SU-DHL-6 (cell line): ENCODE results near the gene PRKD1.

ENCODE experiments used
- H2AFZ ChIP-seq: fragments of 200-600 bp; sonication (generic); 2 replicates; pipeline ENCODE4 v1.6.1; 2014; ENCODE audit warnings: low read depth, mild to moderate bottlenecking, moderate library complexity, mixed read lengths, antibody characterized with exemption, low read length; ENCODE audit not compliant: severe bottlenecking
- H3F3A ChIP-seq: fragments of 200-600 bp; shearing (Covaris generic); 2 replicates; pipeline ENCODE4 v1.6.0; 2016; ENCODE audit warnings: antibody characterized with exemption, mild to moderate bottlenecking; ENCODE audit not compliant: insufficient read depth
- H3K27ac ChIP-seq: fragments of 200-600 bp; sonication (generic); 2 replicates; pipeline ENCODE4 v1.5.1; 2016; ENCODE audit warnings: low read depth, mild to moderate bottlenecking, low read length, moderate library complexity, mixed read lengths
- H3K27me3 ChIP-seq: fragments of 200-600 bp; sonication (generic), shearing (Covaris generic); 2 replicates; pipeline ENCODE4 v1.6.0; 2014; ENCODE audit warnings: mild to moderate bottlenecking, low read length
- H3K36me3 ChIP-seq: fragments of 200-600 bp; sonication (generic); 2 replicates; pipeline ENCODE4 v1.6.1; 2014; ENCODE audit warnings: mild to moderate bottlenecking, low read length, mixed read lengths
- H3K4me2 ChIP-seq: fragments of 300-600, 200-600 bp; shearing (Covaris generic), sonication (generic); 2 replicates; pipeline ENCODE4 v1.6.0; 2014; ENCODE audit warnings: low read length, low read depth, mild to moderate bottlenecking; ENCODE audit not compliant: poor library complexity, severe bottlenecking
- H3K4me3 ChIP-seq: fragments of 200-600 bp; sonication (generic); 2 replicates; pipeline ENCODE4 v1.5.1; 2014; ENCODE audit warnings: antibody characterized with exemption, low read length, mild to moderate bottlenecking, mixed read lengths; ENCODE audit not compliant: insufficient read depth, poor library complexity, severe bottlenecking
- H3K79me2 ChIP-seq: fragments of 200-600 bp; sonication (generic); 2 replicates; pipeline ENCODE4 v1.6.1; 2014; ENCODE audit warnings: mild to moderate bottlenecking, low read length, moderate library complexity; ENCODE audit not compliant: insufficient read depth
- H3K9ac ChIP-seq: fragments of 200-600 bp; sonication (generic); 2 replicates; pipeline ENCODE4 v1.7.0; 2014; ENCODE audit warnings: mild to moderate bottlenecking, low read length
- H3K9me2 ChIP-seq: fragments of 200-600 bp; sonication (generic); replicated peaks from 2 replicates; pipeline ENCODE4 v1.6.1; 2014; ENCODE audit warnings: low read length; ENCODE audit not compliant: insufficient read depth
- H3K9me3 ChIP-seq: fragments of 200-600 bp; sonication (generic); 2 replicates; pipeline ENCODE4 v1.6.1; 2014; ENCODE audit warnings: low read length, mixed read lengths; ENCODE audit not compliant: insufficient read depth
- H4K20me1 ChIP-seq: fragments of 200-600 bp; sonication (generic); 2 replicates; pipeline ENCODE4 v1.6.1; 2014; ENCODE audit warnings: low read depth, mild to moderate bottlenecking, antibody characterized with exemption, low read length, moderate library complexity, mixed read lengths
- EZH2phosphoT487 ChIP-seq: fragments of 200-600 bp; sonication (generic), shearing (Covaris generic); conservative IDR thresholded peaks from 2 replicates; pipeline ENCODE4 v1.6.1; 2018; ENCODE audit warnings: mild to moderate bottlenecking, antibody characterized with exemption, low read length, moderate library complexity, mixed read lengths
- TF ChIP-seq, protein P1 (sequence below): fragments of 200-600 bp; sonication (generic); IDR thresholded peaks from one replicate; pipeline ENCODE4 v1.5.1; 2017; ENCODE audit warnings: antibody characterized with exemption, mild to moderate bottlenecking, low read length, moderate library complexity; ENCODE audit not compliant: insufficient read depth, poor library complexity, severe bottlenecking

The PRKD1 gene

GRCh38 chr14:29648045-29648444, 279.6 kb downstream of the PRKD1 start:
- H3K9me3 ChIP-seq: peaks cover 32% of the 10 kb centered on the region; the same call in 1 of the 2 replicates
- TF ChIP-seq EZH2phosphoT487: no peak
- TF ChIP-seq, protein P1, sequence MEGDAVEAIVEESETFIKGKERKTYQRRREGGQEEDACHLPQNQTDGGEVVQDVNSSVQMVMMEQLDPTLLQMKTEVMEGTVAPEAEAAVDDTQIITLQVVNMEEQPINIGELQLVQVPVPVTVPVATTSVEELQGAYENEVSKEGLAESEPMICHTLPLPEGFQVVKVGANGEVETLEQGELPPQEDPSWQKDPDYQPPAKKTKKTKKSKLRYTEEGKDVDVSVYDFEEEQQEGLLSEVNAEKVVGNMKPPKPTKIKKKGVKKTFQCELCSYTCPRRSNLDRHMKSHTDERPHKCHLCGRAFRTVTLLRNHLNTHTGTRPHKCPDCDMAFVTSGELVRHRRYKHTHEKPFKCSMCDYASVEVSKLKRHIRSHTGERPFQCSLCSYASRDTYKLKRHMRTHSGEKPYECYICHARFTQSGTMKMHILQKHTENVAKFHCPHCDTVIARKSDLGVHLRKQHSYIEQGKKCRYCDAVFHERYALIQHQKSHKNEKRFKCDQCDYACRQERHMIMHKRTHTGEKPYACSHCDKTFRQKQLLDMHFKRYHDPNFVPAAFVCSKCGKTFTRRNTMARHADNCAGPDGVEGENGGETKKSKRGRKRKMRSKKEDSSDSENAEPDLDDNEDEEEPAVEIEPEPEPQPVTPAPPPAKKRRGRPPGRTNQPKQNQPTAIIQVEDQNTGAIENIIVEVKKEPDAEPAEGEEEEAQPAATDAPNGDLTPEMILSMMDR: no peak
- no peaks in the 10 kb centered on the region for H3K9me2 ChIP-seq
- no peak overlapping the region for H3K27ac ChIP-seq
- no peaks in the 10 kb centered on the region for H4K20me1 ChIP-seq
- 0 out of 2 replicates have a peak, but pooled peaks cover 2% of the 10 kb centered on the region for H3K36me3 ChIP-seq
- no peaks in the 10 kb centered on the region for H3K27me3 ChIP-seq
- H3K4me3 ChIP-seq: no peak overlapping the region
- no peaks in the 10 kb centered on the region for H3F3A ChIP-seq
- H3K79me2 ChIP-seq: no peaks in the 10 kb centered on the region
- no peak overlapping the region for H3K9ac ChIP-seq
- H3K4me2 ChIP-seq: no peak overlapping the region
- H2AFZ ChIP-seq: no peak overlapping the region

- H4K20me1 ChIP-seq: no peaks in the 10 kb centered on the region
- no peak overlapping the region for H3K4me3 ChIP-seq
- 0 out of 2 replicates have a peak, but pooled peaks cover 2% of the 10 kb centered on the region for H3K36me3 ChIP-seq
- H3F3A ChIP-seq: no peaks in the 10 kb centered on the region
- no peak overlapping the region for H3K4me2 ChIP-seq
- H2AFZ ChIP-seq: no peak overlapping the region
- no peaks in the 10 kb centered on the region for H3K27me3 ChIP-seq
- H3K9ac ChIP-seq: no peak overlapping the region
- H3K79me2 ChIP-seq: no peaks in the 10 kb centered on the region
- no peak for TF ChIP-seq EZH2phosphoT487
- TF ChIP-seq, protein P1: no peak
- no peaks in the 10 kb centered on the region for H3K9me2 ChIP-seq
- H3K9me3 ChIP-seq: peaks cover 32% of the 10 kb centered on the region; the same call in 1 of the 2 replicates
- H3K27ac ChIP-seq: no peak overlapping the region
These were observed 282.5 kb downstream of the PRKD1 start for GRCh38 chr14:29645117-29645516.

DNA sequence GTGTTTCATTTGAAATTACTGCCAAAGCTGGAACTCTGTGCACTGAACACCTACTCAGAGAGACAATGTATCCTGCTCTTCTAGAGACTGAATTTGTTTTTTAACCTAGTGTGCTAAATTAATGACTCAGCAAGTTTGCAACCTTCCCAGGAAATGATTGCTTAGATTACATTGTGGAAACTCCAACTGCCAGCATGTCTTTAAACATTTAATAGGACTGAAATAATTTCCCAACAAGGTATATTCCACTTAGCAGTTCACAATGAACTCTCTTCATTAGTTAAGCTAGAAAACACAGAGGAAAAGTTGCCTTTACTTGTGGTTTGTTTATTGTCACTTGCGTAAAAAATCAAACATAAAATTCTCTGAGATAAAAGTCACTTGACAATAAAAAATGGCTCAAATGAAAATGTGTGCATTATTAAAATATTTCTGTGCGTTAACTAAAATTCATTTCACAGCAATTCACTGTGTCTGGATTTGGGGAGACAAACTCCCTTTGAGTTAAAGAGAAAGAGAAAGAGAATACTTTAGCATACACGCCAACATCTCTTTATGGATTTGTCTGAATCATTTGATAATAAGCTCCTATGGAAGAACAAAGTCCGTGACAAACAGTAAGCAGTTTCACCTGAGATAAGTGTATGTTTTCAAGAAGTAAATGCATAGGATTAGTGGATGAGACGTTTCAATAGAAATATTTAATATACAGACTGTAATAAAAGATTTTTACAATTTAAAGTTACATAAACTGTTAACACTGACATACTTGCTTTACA, 284.0 kb downstream of the PRKD1 start:
- Histone ChIP-seq H2AFZ (no peak overlapping the region), H3K36me3 (0 out of 2 replicates have a peak, but pooled peaks cover 2% of the 10 kb centered on the region), H3K9me2 (no peaks in the 10 kb centered on the region), H4K20me1 (no peaks in the 10 kb centered on the region), H3K9ac (no peak overlapping the region), H3K27ac (no peak overlapping the region), H3K27me3 (no peaks in the 10 kb centered on the region), H3K79me2 (no peaks in the 10 kb centered on the region), H3K4me2 (no peak overlapping the region), H3K9me3 (peaks cover 23% of the 10 kb centered on the region; the same call in 1 of the 2 replicates), H3K4me3 (no peak overlapping the region), H3F3A (no peaks in the 10 kb centered on the region)
- TF ChIP-seq EZH2phosphoT487: no peak
- TF ChIP-seq, protein P1: no peak
